Left renal cortex interstitium (tissue), 4 donors: ENCODE data around the gene DOHH. TPM values are rescaled to one million over a fixed set of nuclear protein-coding genes. Genes with fewer than 3 reads are reported as not detected.
"Not testable (repeated sequence)": the region's sequence is repeated elsewhere in the genome, so short reads cannot be mapped to it uniquely, and the experiment has no call there.

ENCODE experiments used
- DNase-seq, 4 donors: peaks; one replicate each; pipeline ENCODE4 v3.0.0-alpha.2; 2013; ENCODE audit warnings: low read depth in 4 of 4, low spot score in 2 of 4, missing footprints in 1 of 4
- polyA plus RNA-seq, 4 donors: library from polyadenylated mRNA; unstranded; fragments of 120-200 nt; gene quantifications; one replicate each; pipeline ENCODE4 v1.2.1, GENCODE V29; 2013; ENCODE audit not compliant: insufficient read length in 4 of 4

DOHH gene
- polyA plus RNA-seq, 4 donors = 6.2 to 11.6 (median 10.1) TPM

- DNase-seq = no peak
Measured at GRCh38 chr19:3535563-3535965, 35.1 kb upstream of the DOHH start.

GRCh38 chr19:3535235-3535535 is 34.7 kb upstream of the DOHH start:
- DNase-seq = no peak

- no peak for DNase-seq
Measured at GRCh38 chr19:3534375-3535234, 34.1 kb upstream of the DOHH start.

DNA sequence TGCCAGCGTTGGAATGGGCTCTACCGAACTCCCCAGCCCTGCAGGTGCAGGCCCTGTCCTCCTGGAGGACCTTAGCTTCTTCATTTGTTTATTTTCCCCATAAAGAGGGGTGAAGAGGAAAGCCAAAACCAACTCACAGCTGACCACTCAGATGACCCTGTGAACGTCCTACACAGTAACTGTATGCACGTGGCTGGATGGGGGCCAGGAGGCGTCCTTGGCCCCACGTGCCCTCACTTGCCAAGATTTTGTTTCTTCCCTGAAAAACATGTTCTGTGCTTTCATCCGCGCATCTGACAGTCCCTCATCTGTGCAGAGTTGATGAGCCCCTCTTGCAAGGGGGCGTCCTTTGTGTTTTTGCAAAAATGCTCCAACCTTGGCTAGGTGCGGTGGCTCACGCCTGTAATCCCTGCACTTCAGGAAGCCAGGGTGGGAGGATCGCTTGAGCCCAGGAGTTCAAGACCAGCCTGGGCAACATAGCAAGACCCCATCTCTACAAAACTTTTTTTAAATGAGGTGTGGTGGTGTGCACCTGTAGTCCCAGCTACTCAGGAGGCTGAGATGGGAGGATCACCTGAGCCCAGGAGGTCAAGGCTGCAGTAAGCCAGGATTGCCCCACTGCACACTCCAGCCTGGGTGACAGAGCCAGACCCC is 33.2 kb upstream of the DOHH start:
- no peak for DNase-seq

GRCh38 chr19:3533033-3533432 is 32.6 kb upstream of the DOHH start:
- DNase-seq = no peak

GRCh38 chr19:3532154-3532786 is 31.8 kb upstream of the DOHH start:
- DNase-seq = no peak

- DNase-seq = no peak
Measured at GRCh38 chr19:3531716-3532115, 31.2 kb upstream of the DOHH start.

DNA sequence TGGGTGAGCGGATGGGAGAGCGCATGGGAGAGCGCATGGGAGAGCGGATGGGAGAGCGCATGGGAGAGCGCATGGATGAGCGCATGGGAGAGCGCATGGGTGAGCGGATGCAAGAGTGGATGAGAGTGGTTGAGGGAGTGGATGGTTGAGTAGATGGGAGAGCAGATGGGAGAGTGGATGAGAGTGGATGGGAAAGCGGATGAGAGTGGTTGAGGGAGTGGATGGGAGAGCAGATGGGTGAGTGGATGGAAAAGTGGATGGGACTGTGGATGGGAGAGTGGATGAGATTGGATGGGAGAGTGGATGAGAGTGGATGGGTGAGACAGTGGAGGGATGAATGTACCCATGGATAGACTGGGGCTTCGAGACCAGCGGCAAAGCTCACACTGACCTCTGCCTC is 29.9 kb upstream of the DOHH start:
- DNase-seq = no peak

DNA sequence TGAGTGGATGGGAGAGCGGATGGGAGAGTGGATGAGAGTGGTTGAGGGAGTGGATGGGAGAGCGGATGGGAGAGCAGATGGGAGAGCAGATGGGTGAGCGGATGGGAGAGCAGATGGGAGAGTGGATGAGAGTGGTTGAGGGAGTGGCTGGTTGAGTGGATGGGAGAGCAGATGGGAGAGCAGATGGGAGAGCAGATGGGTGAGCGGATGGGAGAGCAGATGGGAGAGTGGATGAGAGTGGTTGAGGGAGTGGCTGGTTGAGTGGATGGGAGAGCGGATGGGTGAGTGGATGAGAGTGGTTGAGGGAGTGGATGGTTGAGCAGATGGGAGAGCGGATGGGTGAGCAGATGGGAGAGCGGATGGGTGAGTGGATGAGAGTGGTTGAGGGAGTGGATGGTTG is 28.8 kb upstream of the DOHH start:
- DNase-seq = not testable (repeated sequence)

DNA sequence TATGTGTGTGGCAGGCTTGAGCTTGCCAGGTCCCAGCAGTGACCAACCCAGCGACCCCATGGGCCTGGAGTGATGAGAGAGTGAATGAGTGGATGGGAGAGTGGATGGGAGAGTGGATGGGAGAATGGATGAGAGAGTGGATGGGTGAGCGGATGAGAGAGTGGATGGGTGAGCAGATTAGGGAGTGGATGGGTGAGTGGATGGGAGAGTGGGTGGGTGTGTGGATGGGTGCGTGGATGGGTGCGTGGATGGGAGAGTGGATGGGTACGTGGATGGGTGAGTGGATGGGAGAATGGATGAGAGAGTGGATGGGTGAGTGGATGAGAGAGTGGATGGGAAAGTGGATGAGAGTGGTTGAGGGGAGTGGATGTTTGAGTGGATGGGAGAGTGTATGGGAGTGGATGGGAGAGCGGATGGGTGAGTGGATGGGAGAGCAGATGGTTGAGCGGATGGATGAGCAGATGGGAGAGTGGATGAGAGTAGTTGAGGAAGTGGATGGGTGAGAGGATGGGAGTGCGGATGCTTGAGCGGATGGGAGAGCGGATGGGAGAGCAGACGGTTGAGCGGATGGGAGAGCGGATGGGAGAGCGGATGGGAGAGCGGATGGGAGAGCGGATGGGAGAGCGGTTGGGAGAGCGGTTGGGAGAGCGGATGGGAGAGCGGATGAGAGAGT is 28.2 kb upstream of the DOHH start:
- DNase-seq = no peak

DNA sequence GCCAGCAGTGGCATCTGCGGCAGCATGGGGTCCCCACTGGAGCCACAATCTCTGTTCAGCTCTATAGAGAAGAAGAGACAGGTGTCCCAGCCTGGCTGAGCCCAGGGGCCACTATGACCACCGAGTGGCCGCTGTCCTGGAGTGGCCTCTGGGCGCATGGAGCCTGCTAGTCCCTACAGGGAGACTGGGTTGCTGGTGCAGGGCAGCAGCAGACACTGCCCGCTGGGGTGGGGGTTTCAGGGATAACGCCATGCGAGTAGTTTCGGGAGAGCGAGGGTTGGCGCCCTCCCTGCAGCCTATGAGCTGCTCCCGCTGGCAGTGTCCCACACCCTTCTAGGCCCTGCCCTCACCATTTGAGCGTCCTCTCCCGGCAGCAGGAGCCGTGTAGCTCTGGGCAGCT is 27.6 kb upstream of the DOHH start:
- no peak for DNase-seq

- no peak for DNase-seq
Measured at GRCh38 chr19:3527238-3527910, 26.9 kb upstream of the DOHH start.

DNA sequence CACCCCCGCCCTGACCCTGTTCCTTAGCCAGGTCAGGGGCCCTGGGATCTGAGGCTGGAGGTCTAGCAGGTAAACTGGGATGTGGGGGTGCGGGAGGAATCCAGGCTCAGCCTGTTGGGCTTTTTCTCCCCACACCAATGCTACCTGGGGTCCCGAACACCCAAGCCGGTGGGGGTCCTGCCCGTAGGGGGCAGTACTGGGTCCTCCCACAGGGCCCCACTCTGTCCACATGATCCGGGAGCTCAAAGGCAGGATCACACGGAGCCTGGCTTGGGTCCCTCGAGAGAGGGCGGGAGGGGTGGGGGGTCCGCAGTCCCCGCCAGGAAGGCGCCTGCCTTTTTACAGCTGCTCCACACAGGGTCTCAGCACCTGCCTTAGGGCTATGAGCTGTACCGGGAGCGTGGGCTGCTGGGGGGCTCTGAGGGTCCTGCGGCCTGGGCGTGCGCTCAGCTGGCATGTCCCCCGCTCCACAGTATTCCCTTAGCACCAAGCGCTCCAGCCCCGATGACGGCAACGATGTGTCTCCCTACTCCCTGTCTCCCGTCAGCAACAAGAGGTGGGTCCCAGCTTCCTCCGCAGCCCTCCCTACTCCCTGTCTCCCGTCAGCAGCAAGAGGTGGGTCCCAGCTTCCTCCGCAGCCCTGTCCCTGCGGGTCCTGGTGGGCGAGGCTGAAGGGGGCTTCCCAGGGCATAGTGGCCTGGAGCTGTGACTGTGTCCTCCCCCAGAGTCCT is 26.2 kb upstream of the DOHH start:
- DNase-seq = no peak

GRCh38 chr19:3524904-3525451 is 24.5 kb upstream of the DOHH start:
- no peak for DNase-seq

- DNase-seq = no peak
Measured at GRCh38 chr19:3524078-3524842, 23.8 kb upstream of the DOHH start.

GRCh38 chr19:3523361-3524077 is 23.0 kb upstream of the DOHH start:
- DNase-seq = no peak

DNA sequence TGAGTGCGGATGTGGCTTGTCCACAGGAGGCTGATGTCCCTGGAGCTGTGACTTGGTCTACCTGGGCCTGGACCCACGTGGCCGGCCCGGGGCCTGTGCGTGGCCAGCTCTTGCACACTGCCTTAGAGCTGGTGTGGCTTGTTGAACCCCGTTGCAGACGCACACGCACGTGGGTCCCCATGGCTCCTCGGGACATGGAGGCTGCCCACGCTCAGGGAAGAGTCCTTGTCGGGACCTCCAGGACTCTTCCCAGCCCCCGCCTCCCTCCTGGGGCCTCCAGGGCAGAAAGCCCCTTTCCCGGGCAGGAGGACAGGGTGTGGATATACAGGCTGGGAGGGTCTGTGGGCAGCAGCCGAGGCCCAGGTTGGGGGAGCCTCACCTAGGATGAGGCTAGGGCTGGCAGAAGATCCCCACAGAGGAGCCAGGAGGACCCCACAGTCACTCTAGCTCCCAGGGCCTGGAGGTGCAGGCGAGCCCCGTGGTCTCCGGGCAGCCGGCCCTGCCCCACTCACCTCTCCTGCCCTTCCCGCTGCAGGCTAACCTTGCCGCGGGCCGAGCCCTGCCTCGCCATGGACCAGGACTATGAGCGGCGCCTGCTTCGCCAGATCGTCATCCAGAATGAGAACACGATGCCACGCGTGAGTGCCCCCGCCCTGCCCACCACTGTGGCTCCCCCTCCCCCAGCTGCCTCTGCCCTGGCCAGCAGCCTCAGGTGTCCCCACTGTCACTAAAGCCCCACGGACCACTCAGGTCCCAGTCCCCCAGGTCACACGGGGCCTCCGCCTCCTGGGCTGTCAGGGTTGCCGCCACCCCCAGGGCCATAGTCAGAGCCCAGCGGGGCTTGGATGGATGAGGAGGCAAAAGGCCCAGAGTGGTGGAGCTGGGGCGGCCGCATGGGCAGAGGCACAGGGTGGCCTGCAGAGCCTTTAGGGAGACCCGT is 22.2 kb upstream of the DOHH start:
- DNase-seq = no peak
